Daoy (cell line): ENCODE data around the gene GGNBP2. TPM values are rescaled to one million over a fixed set of nuclear protein-coding genes. Genes with fewer than 3 reads are reported as not detected.

Source experiments
- DNase-seq: peaks from one replicate; pipeline ENCODE4 v3.0.0-alpha.2; 2015; ENCODE audit warnings: low read depth
- total RNA-seq: library from RNA; depleted of rRNA; stranded (reverse); fragments of >200 nt; shearing (Covaris generic); gene quantifications from 2 replicates; pipeline ENCODE4 v1.2.3, GENCODE V29; 2014

Gene GGNBP2
- total RNA-seq, 1 experiment from 2014 or later = 34.7 TPM

- no peak for DNase-seq
Observed at GRCh38 chr17:36514856-36515255, 29.9 kb upstream of the GGNBP2 start.

- DNase-seq = no peak
Observed at GRCh38 chr17:36515837-36516236, 28.9 kb upstream of the GGNBP2 start.

GRCh38 chr17:36523113-36523512, 21.6 kb upstream of the GGNBP2 start:
- DNase-seq = no peak

GRCh38 chr17:36524428-36524876, 20.3 kb upstream of the GGNBP2 start:
- no peak for DNase-seq

GRCh38 chr17:36525113-36525512, 19.6 kb upstream of the GGNBP2 start:
- no peak for DNase-seq

- DNase-seq = no peak
Observed at GRCh38 chr17:36525888-36526287, 18.8 kb upstream of the GGNBP2 start.

GRCh38 chr17:36527621-36528250, 17.0 kb upstream of the GGNBP2 start:
- no peak for DNase-seq

GRCh38 chr17:36529121-36529520, 15.6 kb upstream of the GGNBP2 start:
- DNase-seq = peak; percentile 59

GRCh38 chr17:36532435-36532975, 12.2 kb upstream of the GGNBP2 start:
- no peak for DNase-seq

GRCh38 chr17:36533935-36534839, 10.5 kb upstream of the GGNBP2 start:
- peak; percentile 72 for DNase-seq

GRCh38 chr17:36534840-36535668, 9.7 kb upstream of the GGNBP2 start, which contains the start of the genes MYO19 and PIGW:
MYO19 (minus strand) TSS chr17:36534868; CDS start chr17:36532538, 2,330 bp downstream.
PIGW (plus strand) TSS chr17:36534987; CDS start chr17:36537102, 2,115 bp downstream.
- peak; percentile 92 for DNase-seq

GRCh38 chr17:36535669-36536081, 9.0 kb upstream of the GGNBP2 start:
- DNase-seq = no peak

GRCh38 chr17:36540696-36541095, 4.0 kb upstream of the GGNBP2 start:
- DNase-seq = no peak

GRCh38 chr17:36542755-36543154, 2.0 kb upstream of the GGNBP2 start:
- no peak for DNase-seq

GRCh38 chr17:36544044-36544306, 744 bp upstream of the GGNBP2 start:
- peak; percentile 26 for DNase-seq

- no peak for DNase-seq
Observed at GRCh38 chr17:36545077-36545464, 352 bp downstream of the GGNBP2 start.

- peak; percentile 97 for DNase-seq
Observed at GRCh38 chr17:36545465-36546417, 1.0 kb downstream of the GGNBP2 start.

- no peak for DNase-seq
Observed at GRCh38 chr17:36546418-36547093, 1.8 kb downstream of the GGNBP2 start.

GRCh38 chr17:36547776-36548175, 3.1 kb downstream of the GGNBP2 start:
- DNase-seq = no peak
